Tibial artery (tissue), 4 donors: ENCODE measurements around the gene C1GALT1C1L.

Source experiments
- DNase-seq, 2 donors: peaks; one replicate each; pipeline ENCODE4 v3.0.0-alpha.2; 2019
- H3K27ac ChIP-seq, 2 donors: fragments of 200-600 bp; sonication (generic) in 1 of 2; 1 replicate in 1 of 2; 2 replicates in 1 of 2; pipeline ENCODE4 v1.5.1; 2018 to 2019; ENCODE audit warnings: mild to moderate bottlenecking in 1 of 2
- H3K27me3 ChIP-seq, 2 donors: fragments of 200-600 bp; sonication (generic) in 1 of 2; one replicate each; pipeline versions ENCODE4 v1.5.1 to v1.6.0; 2016 to 2019
- H3K36me3 ChIP-seq, 3 donors: fragments of 200-600 bp; sonication (generic) in 2 of 3; one replicate each; pipeline ENCODE4 v1.5.1; 2016 to 2019; ENCODE audit warnings: mild to moderate bottlenecking in 2 of 3
- H3K4me1 ChIP-seq, 4 donors: fragments of 200-600 bp; sonication (generic) in 2 of 4; 1 replicate in 3 of 4; 2 replicates in 1 of 4; pipeline ENCODE4 v1.5.1; 2016 to 2019
- H3K4me3 ChIP-seq, 2 donors: fragments of 200-600 bp; sonication (generic) in 1 of 2; 1 replicate in 1 of 2; 2 replicates in 1 of 2; pipeline ENCODE4 v1.5.1; 2018 to 2019; ENCODE audit warnings: mild to moderate bottlenecking in 2 of 2
- H3K9me3 ChIP-seq, 3 donors: fragments of 200-600 bp; sonication (generic) in 1 of 3; one replicate each; pipeline ENCODE4 v1.5.1; 2016 to 2019
- CTCF ChIP-seq, 2 experiments: fragments of 200-600 bp in 1 of 2; fragments of 450-650 bp in 1 of 2; IDR thresholded peaks; one replicate each; pipeline ENCODE4 v1.5.1; 2017 to 2019; ENCODE audit warnings: antibody characterized with exemption in 2 of 2, mild to moderate bottlenecking in 1 of 2, moderate library complexity in 1 of 2
- intact Hi-C: fragments of 100-400 bp; cut with DNase I; formaldehyde crosslinking; loops from one replicate; pipeline ENCODE4 v1.15.0; 2023; ENCODE audit warnings: low total_unique reads

Gene C1GALT1C1L

DNA sequence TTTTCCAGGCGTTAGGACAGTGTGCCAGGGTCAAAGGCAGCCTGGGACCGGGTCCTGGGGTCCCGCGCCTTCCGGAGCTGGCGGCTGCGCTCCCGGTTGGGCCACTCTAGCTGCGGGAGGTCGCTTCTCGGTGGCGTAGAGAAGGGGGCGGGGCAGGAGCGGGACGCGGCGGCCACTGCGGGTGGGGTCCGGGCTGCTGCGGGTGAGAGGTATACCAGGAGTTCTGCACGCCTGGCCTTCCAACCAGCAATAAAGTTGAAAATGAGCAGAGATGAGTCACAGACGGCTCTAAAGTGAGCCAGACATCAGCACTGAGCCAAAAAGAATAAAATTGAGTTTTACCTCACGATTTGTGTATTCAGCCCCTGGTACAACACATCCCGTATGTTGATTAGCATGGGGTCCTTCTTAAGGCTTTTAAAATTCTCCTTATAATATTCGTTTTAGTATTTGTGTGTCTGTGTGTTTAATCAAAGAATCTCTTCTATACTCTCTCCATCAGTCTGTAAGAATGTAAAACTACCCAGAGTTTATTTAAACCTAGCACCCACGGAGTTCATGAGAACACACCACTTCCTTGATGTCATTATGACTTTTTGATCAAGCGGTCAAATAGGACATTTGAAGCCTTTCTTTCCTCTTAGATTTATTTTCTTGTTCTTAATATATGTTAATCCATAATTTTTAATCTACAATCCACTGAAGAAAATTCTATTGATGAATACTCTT, at the start of gene C1GALT1C1L:
TSS of gene C1GALT1C1L (minus strand) at position 108 of the 729 bp plus-strand sequence. CDS start at position 1, 107 bp downstream.
- no peaks in the 10 kb centered on the region for H3K27me3 ChIP-seq
- peaks cover 0 to 8% (median 0%) of the 10 kb centered on the region in 4 donors for H3K4me1 ChIP-seq
- intact Hi-C loops, result no loop called here
- no peaks in the 10 kb centered on the region for H3K9me3 ChIP-seq
- peak within 1 kb of the TSS; percentile 64 to 70 for H3K27ac ChIP-seq
- TF ChIP-seq CTCF (IDR thresholded peaks at IDR 0.05), result no peak
- peak; percentile 45 to 77 for DNase-seq
- peak within 1 kb of the TSS; percentile 63 to 66 for H3K4me3 ChIP-seq
- no peaks in the 10 kb centered on the region for H3K36me3 ChIP-seq

GRCh38 chr2:43725711-43726246, 49.5 kb upstream of the C1GALT1C1L start:
- H3K36me3 ChIP-seq, result peaks cover 10 to 21% (median 17%) of the 10 kb centered on the region in 3 donors
- intact Hi-C loops, result no loop called here
- H3K4me3 ChIP-seq, result no peak overlapping the region
- no peaks in the 10 kb centered on the region for H3K4me1 ChIP-seq
- no peaks in the 10 kb centered on the region for H3K9me3 ChIP-seq
- no peak for DNase-seq
- no peak overlapping the region for H3K27ac ChIP-seq
- H3K27me3 ChIP-seq, result no peaks in the 10 kb centered on the region
- no peak for TF ChIP-seq CTCF (IDR thresholded peaks at IDR 0.05)

DNA sequence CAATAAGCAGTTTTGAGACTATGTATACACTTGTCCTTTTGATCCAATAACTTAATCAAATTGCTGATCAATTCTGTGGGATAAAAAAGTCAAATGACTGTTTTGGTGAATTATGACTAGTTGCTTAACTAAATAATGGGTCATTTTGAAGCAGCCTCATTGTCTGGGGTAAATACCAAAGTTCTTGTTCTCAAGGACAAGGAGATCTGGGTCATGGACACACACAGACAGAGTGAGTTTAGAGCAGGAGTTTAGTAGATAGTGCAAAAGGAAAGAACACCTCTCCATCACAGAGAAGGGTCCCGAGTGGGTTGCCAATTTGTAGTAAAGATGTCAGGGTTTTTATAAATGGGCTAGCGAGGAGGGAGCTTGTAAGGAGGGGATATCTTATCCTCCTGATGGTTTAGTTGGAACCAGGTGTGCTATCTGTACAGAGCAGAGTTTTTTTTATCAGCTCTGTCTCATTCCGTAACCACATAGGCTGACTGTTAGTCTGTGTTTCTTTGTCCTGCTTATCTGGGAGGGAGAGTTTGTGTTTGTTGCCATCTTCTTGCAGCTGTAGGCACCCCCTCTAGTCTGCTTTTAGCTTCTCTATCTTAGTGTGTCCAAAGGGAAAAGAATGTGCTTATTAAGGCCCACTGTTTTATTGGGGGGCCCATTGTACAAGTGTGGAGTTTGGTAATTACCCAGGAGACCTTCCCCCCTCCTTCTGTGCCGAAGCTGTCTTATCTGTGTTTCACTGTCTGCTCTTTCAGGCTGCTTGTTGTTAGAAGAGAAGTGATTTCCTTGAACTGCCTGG, 48.7 kb upstream of the C1GALT1C1L start:
- H3K4me3 ChIP-seq, result no peak overlapping the region
- no peak for DNase-seq
- H3K9me3 ChIP-seq, result no peaks in the 10 kb centered on the region

GRCh38 chr2:43718530-43719124, 42.4 kb upstream of the C1GALT1C1L start:
- intact Hi-C loops, result no loop called here
- Histone ChIP-seq H3K27ac (no peak overlapping the region), H3K4me1 (no peaks in the 10 kb centered on the region), H3K36me3 (peaks cover 0 to 21% (median 7%) of the 10 kb centered on the region in 3 donors), H3K4me3 (no peak overlapping the region), H3K27me3 (no peaks in the 10 kb centered on the region), H3K9me3 (no peaks in the 10 kb centered on the region)
- no peak for DNase-seq
- no peak for TF ChIP-seq CTCF (IDR thresholded peaks at IDR 0.05)

More for the DNA sequence above, 48.7 kb upstream of the C1GALT1C1L start:
- TF ChIP-seq CTCF (IDR thresholded peaks at IDR 0.05), result no peak
- H3K36me3 ChIP-seq, result peaks cover 6 to 16% (median 13%) of the 10 kb centered on the region in 3 donors
- no peak overlapping the region for H3K27ac ChIP-seq
- intact Hi-C loops, result no loop called here
- no peaks in the 10 kb centered on the region for H3K27me3 ChIP-seq
- H3K4me1 ChIP-seq, result no peaks in the 10 kb centered on the region

GRCh38 chr2:43717322-43717721, 41.1 kb upstream of the C1GALT1C1L start:
- Histone ChIP-seq H3K4me1 (no peaks in the 10 kb centered on the region), H3K27me3 (no peaks in the 10 kb centered on the region), H3K4me3 (no peak overlapping the region), H3K27ac (no peak overlapping the region), H3K36me3 (peaks cover 2 to 23% (median 7%) of the 10 kb centered on the region in 3 donors), H3K9me3 (no peaks in the 10 kb centered on the region)
- no peak for DNase-seq
- no peak for TF ChIP-seq CTCF (IDR thresholded peaks at IDR 0.05)
- intact Hi-C loops, result no loop called here
